K562 (cell line): ENCODE data around the gene ENTREP3. TPM values are rescaled to one million over a fixed set of nuclear protein-coding genes. Genes with fewer than 3 reads are reported as not detected.
A peak's percentile ranks its signal among the peaks of the same experiment; 100 is the strongest.

Experiments
- ATF3 ChIP-seq, 2 experiments: fragments of 450-650 bp in 1 of 2; sonication (generic) in 1 of 2; formaldehyde crosslinking in 1 of 2; IDR thresholded peaks in 1 of 2; conservative IDR thresholded peaks in 1 of 2; 2 replicates each; pipeline versions ENCODE4 v1.6.1 to v1.8.1; 2016 to 2023; ENCODE audit warnings: mild to moderate bottlenecking in 2 of 2, moderate library complexity in 2 of 2, inconsistent platforms in 1 of 2, missing genetic modification reagents in 1 of 2
- CREM ChIP-seq: IDR thresholded peaks from 2 replicates; pipeline ENCODE4 v1.6.1; 2014; ENCODE audit warnings: antibody characterized with exemption, low read depth
- CTCF ChIP-seq, 3 experiments: IDR thresholded peaks in 2 of 3; conservative IDR thresholded peaks in 1 of 3; 2 replicates each; pipeline ENCODE4 v1.5.1; 2011 to 2012; ENCODE audit warnings: low read length in 3 of 3, mild to moderate bottlenecking in 3 of 3, control low read depth in 2 of 3, improper control_type of control experiment in 1 of 3, inconsistent platforms in 1 of 3, low read depth in 1 of 3, mixed read lengths in 1 of 3, moderate library complexity in 1 of 3; ENCODE audit not compliant: insufficient read depth in 2 of 3
- ETV5 ChIP-seq: sonication (generic); formaldehyde crosslinking; IDR thresholded peaks from 2 replicates; pipeline ENCODE4 v1.4.0; 2020; ENCODE audit warnings: low read depth, mild to moderate bottlenecking, missing genetic modification reagents
- FOS ChIP-seq: IDR thresholded peaks from 3 replicates; pipeline ENCODE4 v1.6.1; 2011; ENCODE audit not compliant: insufficient read length; ENCODE audit errors: extremely low read depth
- MGA ChIP-seq: fragments of 450-650 bp; IDR thresholded peaks from 2 replicates; pipeline ENCODE4 v1.6.1; 2016; ENCODE audit warnings: mild to moderate bottlenecking, moderate library complexity
- NBN ChIP-seq: fragments of 450-650 bp; IDR thresholded peaks from 2 replicates; pipeline ENCODE4 v1.6.1; 2016; ENCODE audit warnings: low read depth, mild to moderate bottlenecking
- NFE2 ChIP-seq: IDR thresholded peaks from 2 replicates; pipeline ENCODE4 v1.6.1; 2014; ENCODE audit warnings: antibody characterized with exemption, low read depth
- TARDBP ChIP-seq: fragments of 450-650 bp; IDR thresholded peaks from 2 replicates; pipeline ENCODE4 v1.6.1; 2016
- VEZF1 ChIP-seq: fragments of 200-800 bp; sonication (Bioruptor generic); IDR thresholded peaks from 2 replicates; pipeline ENCODE4 v1.6.1; 2017; ENCODE audit warnings: missing genetic modification characterization, missing compliant biosample characterization
- polyA plus RNA-seq, 8 experiments: library from polyadenylated mRNA; depleted of rRNA in 4 of 8; stranded (reverse) in 5 of 8; unstranded in 3 of 8; fragments of >200 nt; fragmentation: Nextera tagmentation in 2 of 8; fragmentation: Illumina TruSeq in 1 of 8; extraction: Ambion mirVana in 2 of 8; extraction: Trizol in 1 of 8; gene quantifications; 2 replicates each; pipeline versions ENCODE4 v1.2.1 to v1.2.3, GENCODE V29; 2011 to 2014; ENCODE audit warnings: inconsistent platforms in 1 of 8, missing spikeins in 1 of 8
- total RNA-seq, 7 experiments: library from RNA; depleted of rRNA in 6 of 7; stranded (reverse); fragments of >200 nt in 6 of 7; fragmentation: Illumina TruSeq in 2 of 7; extraction: Trizol in 2 of 7; gene quantifications; 2 replicates each; pipeline versions ENCODE4 v1.2.1 to v1.2.3, GENCODE V29; 2011 to 2021; ENCODE audit warnings: low replicate concordance in 1 of 7

Gene ENTREP3
- total and polyA plus RNA-seq, 9 of the 15 experiments (the other 6 are each of a cell fraction or from before 2014, with no cell fraction given), result 1.9 to 41.8 (median 5.9) TPM

GRCh38 chr1:155250633-155251449 lies 4.4 kb downstream of the ENTREP3 start (continued):
- no peak for TF ChIP-seq MGA
- TF ChIP-seq TARDBP, result 0 out of 2 replicates have a peak, but pooled peaks have one; percentile 14
- no peak for TF ChIP-seq NFE2
- TF ChIP-seq ETV5 (CRISPR knock-in tag), result no peak
- no peak for TF ChIP-seq FOS
- peak; percentile 51; the same call in 1 of the 2 replicates for TF ChIP-seq VEZF1
- no peak for TF ChIP-seq ATF3 (IDR thresholded peaks at IDR 0.05)
- TF ChIP-seq ATF3 (CRISPR knock-in tag; conservative IDR thresholded peaks at IDR 0.05), result no peak
- peak; percentile 62; the same call in 1 of the 2 replicates for TF ChIP-seq NBN
- peak; percentile 100 for TF ChIP-seq CTCF (IDR thresholded peaks at IDR 0.05 in 2 of 3, conservative IDR thresholded peaks at IDR 0.05 in 1 of 3; ENCODE audit: insufficient read depth in 2 of 3, low read depth in 1 of 3, low read length in 3 of 3)
- TF ChIP-seq CREM, result peak; percentile 72
